Measurements from ENCODE around the gene SLC6A6.

Gene SLC6A6

GRCh38 chr3:14422016-14422963, 19.9 kb downstream of the SLC6A6 start:
- Histone ChIP-seq H3K36me3 (ENCODE audit: control insufficient read depth, insufficient read depth, low read length) (peaks cover 22% of the 10 kb centered on the region), H3K9me3 (ENCODE audit: control insufficient read depth, insufficient read depth, low read depth, low read length) (no peaks in the 10 kb centered on the region), H3K27me3 (ENCODE audit: control insufficient read depth, insufficient read depth, low read length) (no peaks in the 10 kb centered on the region), H3K27ac (ENCODE audit: low read depth, low read length) (no peak overlapping the region; the same call in 1 of the 2 replicates), H3K4me3 (ENCODE audit: low read depth, low read length) (no peak overlapping the region; the same call in 1 of the 2 replicates), H3K9ac (ENCODE audit: low read length) (no peak overlapping the region), H3K4me1 (ENCODE audit: control insufficient read depth, insufficient read depth, low read length) (peaks cover 73% of the 10 kb centered on the region)

GRCh38 chr3:14423197-14423743, 20.9 kb downstream of the SLC6A6 start:
- H3K9me3 ChIP-seq (ENCODE audit: control insufficient read depth, insufficient read depth, low read depth, low read length), result no peaks in the 10 kb centered on the region
- H3K27ac ChIP-seq (ENCODE audit: low read depth, low read length), result no peak overlapping the region
- peaks cover 68% of the 10 kb centered on the region for H3K4me1 ChIP-seq (ENCODE audit: control insufficient read depth, insufficient read depth, low read length)
- no peak overlapping the region for H3K9ac ChIP-seq (ENCODE audit: low read length)
- H3K4me3 ChIP-seq (ENCODE audit: low read depth, low read length), result no peak overlapping the region
- H3K36me3 ChIP-seq (ENCODE audit: control insufficient read depth, insufficient read depth, low read length), result peaks cover 15% of the 10 kb centered on the region; the same call in 1 of the 2 replicates
- H3K27me3 ChIP-seq (ENCODE audit: control insufficient read depth, insufficient read depth, low read length), result no peaks in the 10 kb centered on the region

GRCh38 chr3:14423963-14424362, 21.6 kb downstream of the SLC6A6 start:
- Histone ChIP-seq H3K4me3 (ENCODE audit: low read depth, low read length) (no peak overlapping the region), H3K27me3 (ENCODE audit: control insufficient read depth, insufficient read depth, low read length) (no peaks in the 10 kb centered on the region), H3K27ac (ENCODE audit: low read depth, low read length) (no peak overlapping the region), H3K9me3 (ENCODE audit: control insufficient read depth, insufficient read depth, low read depth, low read length) (no peaks in the 10 kb centered on the region), H3K36me3 (ENCODE audit: control insufficient read depth, insufficient read depth, low read length) (peaks cover 8% of the 10 kb centered on the region; the same call in 1 of the 2 replicates), H3K4me1 (ENCODE audit: control insufficient read depth, insufficient read depth, low read length) (peaks cover 62% of the 10 kb centered on the region), H3K9ac (ENCODE audit: low read length) (no peak overlapping the region)

GRCh38 chr3:14424711-14425580, 22.5 kb downstream of the SLC6A6 start:
- H3K9ac ChIP-seq (ENCODE audit: low read length), result no peak overlapping the region
- peaks cover 56% of the 10 kb centered on the region for H3K4me1 ChIP-seq (ENCODE audit: control insufficient read depth, insufficient read depth, low read length)
- H3K27me3 ChIP-seq (ENCODE audit: control insufficient read depth, insufficient read depth, low read length), result no peaks in the 10 kb centered on the region
- peaks cover 2% of the 10 kb centered on the region; the same call in 1 of the 2 replicates for H3K36me3 ChIP-seq (ENCODE audit: control insufficient read depth, insufficient read depth, low read length)
- H3K27ac ChIP-seq (ENCODE audit: low read depth, low read length), result no peak overlapping the region
- H3K9me3 ChIP-seq (ENCODE audit: control insufficient read depth, insufficient read depth, low read depth, low read length), result no peaks in the 10 kb centered on the region
- no peak overlapping the region for H3K4me3 ChIP-seq (ENCODE audit: low read depth, low read length)

GRCh38 chr3:14425581-14426304, 23.3 kb downstream of the SLC6A6 start:
- H3K4me3 ChIP-seq (ENCODE audit: low read depth, low read length), result no peak overlapping the region
- no peak overlapping the region for H3K9ac ChIP-seq (ENCODE audit: low read length)
- H3K4me1 ChIP-seq (ENCODE audit: control insufficient read depth, insufficient read depth, low read length), result peaks cover 59% of the 10 kb centered on the region
- no peak overlapping the region for H3K27ac ChIP-seq (ENCODE audit: low read depth, low read length)
- no peaks in the 10 kb centered on the region for H3K27me3 ChIP-seq (ENCODE audit: control insufficient read depth, insufficient read depth, low read length)
- H3K9me3 ChIP-seq (ENCODE audit: control insufficient read depth, insufficient read depth, low read depth, low read length), result no peaks in the 10 kb centered on the region
- peaks cover 2% of the 10 kb centered on the region; the same call in 1 of the 2 replicates for H3K36me3 ChIP-seq (ENCODE audit: control insufficient read depth, insufficient read depth, low read length)

GRCh38 chr3:14426305-14426620, 23.9 kb downstream of the SLC6A6 start:
- peaks cover 59% of the 10 kb centered on the region for H3K4me1 ChIP-seq (ENCODE audit: control insufficient read depth, insufficient read depth, low read length)
- no peak overlapping the region for H3K4me3 ChIP-seq (ENCODE audit: low read depth, low read length)
- no peaks in the 10 kb centered on the region for H3K27me3 ChIP-seq (ENCODE audit: control insufficient read depth, insufficient read depth, low read length)
- H3K9me3 ChIP-seq (ENCODE audit: control insufficient read depth, insufficient read depth, low read depth, low read length), result no peaks in the 10 kb centered on the region
- H3K9ac ChIP-seq (ENCODE audit: low read length), result no peak overlapping the region
- H3K36me3 ChIP-seq (ENCODE audit: control insufficient read depth, insufficient read depth, low read length), result peaks cover 2% of the 10 kb centered on the region; the same call in 1 of the 2 replicates
- no peak overlapping the region for H3K27ac ChIP-seq (ENCODE audit: low read depth, low read length)

- H3K36me3 ChIP-seq (ENCODE audit: control insufficient read depth, insufficient read depth, low read length), result peaks cover 2% of the 10 kb centered on the region; the same call in 1 of the 2 replicates
- no peak overlapping the region for H3K4me3 ChIP-seq (ENCODE audit: low read depth, low read length)
- H3K9me3 ChIP-seq (ENCODE audit: control insufficient read depth, insufficient read depth, low read depth, low read length), result no peaks in the 10 kb centered on the region
- H3K27me3 ChIP-seq (ENCODE audit: control insufficient read depth, insufficient read depth, low read length), result no peaks in the 10 kb centered on the region
- peaks cover 59% of the 10 kb centered on the region for H3K4me1 ChIP-seq (ENCODE audit: control insufficient read depth, insufficient read depth, low read length)
- H3K27ac ChIP-seq (ENCODE audit: low read depth, low read length), result no peak overlapping the region
- H3K9ac ChIP-seq (ENCODE audit: low read length), result no peak overlapping the region
Measured at GRCh38 chr3:14428087-14429033, 26.0 kb downstream of the SLC6A6 start.

GRCh38 chr3:14429237-14429636, 26.8 kb downstream of the SLC6A6 start:
- H3K4me1 ChIP-seq (ENCODE audit: control insufficient read depth, insufficient read depth, low read length), result peaks cover 54% of the 10 kb centered on the region
- peaks cover 6% of the 10 kb centered on the region for H3K36me3 ChIP-seq (ENCODE audit: control insufficient read depth, insufficient read depth, low read length)
- no peaks in the 10 kb centered on the region for H3K9me3 ChIP-seq (ENCODE audit: control insufficient read depth, insufficient read depth, low read depth, low read length)
- H3K4me3 ChIP-seq (ENCODE audit: low read depth, low read length), result no peak overlapping the region
- H3K9ac ChIP-seq (ENCODE audit: low read length), result peak overlapping the region; percentile 15
- no peaks in the 10 kb centered on the region for H3K27me3 ChIP-seq (ENCODE audit: control insufficient read depth, insufficient read depth, low read length)
- H3K27ac ChIP-seq (ENCODE audit: low read depth, low read length), result no peak overlapping the region

GRCh38 chr3:14429640-14430039, 27.2 kb downstream of the SLC6A6 start:
- Histone ChIP-seq H3K9ac (ENCODE audit: low read length) (no peak overlapping the region), H3K27me3 (ENCODE audit: control insufficient read depth, insufficient read depth, low read length) (no peaks in the 10 kb centered on the region), H3K9me3 (ENCODE audit: control insufficient read depth, insufficient read depth, low read depth, low read length) (no peaks in the 10 kb centered on the region), H3K4me3 (ENCODE audit: low read depth, low read length) (no peak overlapping the region), H3K4me1 (ENCODE audit: control insufficient read depth, insufficient read depth, low read length) (peaks cover 54% of the 10 kb centered on the region), H3K36me3 (ENCODE audit: control insufficient read depth, insufficient read depth, low read length) (peaks cover 8% of the 10 kb centered on the region), H3K27ac (ENCODE audit: low read depth, low read length) (no peak overlapping the region)
